Heart right ventricle (tissue), 16 donors: ENCODE measurements around the gene DHRS13. TPM values are rescaled to one million over a fixed set of nuclear protein-coding genes. Genes with fewer than 3 reads are reported as not detected.

ENCODE experiments used
- ATAC-seq, 8 donors: fragments of 200-7000 bp; cut with Tn5 transposase; one replicate each; pipeline ENCODE4 v1.9.1; 2020; ENCODE audit warnings: mild to moderate bottlenecking in 8 of 8, moderate library complexity in 8 of 8, moderate number of reproducible peaks in 1 of 8
- DNase-seq, 2 donors: peaks; one replicate each; pipeline ENCODE4 v3.0.0-alpha.2; 2020
- H3K27ac ChIP-seq, 10 donors: fragments of 200-600 bp; sonication (generic) in 2 of 10; one replicate each; pipeline versions ENCODE4 v1.5.0 to v1.8.0; 2020 to 2022; ENCODE audit warnings: mild to moderate bottlenecking in 3 of 10
- H3K27me3 ChIP-seq, 7 donors: fragments of 200-600 bp; one replicate each; pipeline ENCODE4 v1.8.0; 2021 to 2022; ENCODE audit warnings: mild to moderate bottlenecking in 2 of 7
- H3K36me3 ChIP-seq, 9 donors: fragments of 200-600 bp; sonication (generic) in 1 of 9; one replicate each; pipeline versions ENCODE4 v1.5.0 to v1.8.0; 2020 to 2022; ENCODE audit warnings: mild to moderate bottlenecking in 2 of 9
- H3K4me1 ChIP-seq, 9 donors: fragments of 200-600 bp; sonication (generic) in 1 of 9; one replicate each; pipeline versions ENCODE4 v1.5.0 to v1.8.0; 2020 to 2022; ENCODE audit warnings: mild to moderate bottlenecking in 4 of 9
- H3K4me3 ChIP-seq, 10 donors: fragments of 200-600 bp; sonication (generic) in 2 of 10; one replicate each; pipeline versions ENCODE4 v1.5.0 to v1.8.0; 2020 to 2022; ENCODE audit warnings: mild to moderate bottlenecking in 7 of 10, moderate library complexity in 2 of 10
- H3K9me3 ChIP-seq, 11 donors: fragments of 200-600 bp in 10 of 11; sonication (generic) in 2 of 11; one replicate each; pipeline versions ENCODE4 v1.5.0 to v1.8.0; 2013 to 2022; ENCODE audit warnings: mild to moderate bottlenecking in 2 of 11, control low read depth in 1 of 11, moderate library complexity in 1 of 11
- CTCF ChIP-seq, 9 donors: fragments of 200-600 bp; sonication (generic) in 2 of 9; IDR thresholded peaks; one replicate each; pipeline versions ENCODE4 v1.5.0 to v1.8.0; 2021 to 2022; ENCODE audit warnings: antibody characterized with exemption in 9 of 9, mild to moderate bottlenecking in 5 of 9, moderate library complexity in 1 of 9
- WGBS, 2 donors: extraction: QIAGEN DNeasy Blood & Tissue Kit; methylation state at CpG; one replicate each; pipeline ENCODE4 v1.1.7; 2013; ENCODE audit warnings: inconsistent platforms in 1 of 2; 5-methylcytosine and 5-hydroxymethylcytosine counted together
- intact Hi-C, 10 donors: fragments of 100-400 bp; cut with DNase I; formaldehyde crosslinking; loops; one replicate each; pipeline versions ENCODE4 v1.11.1 to v1.14.2; 2022
- polyA plus RNA-seq, 2 donors: library from polyadenylated mRNA; stranded (reverse); fragments of 200-250 nt; gene quantifications; one replicate each; pipeline ENCODE4 v1.2.3, GENCODE V29; 2013
- total RNA-seq, 10 donors: library from RNA; stranded (reverse); fragmentation: NEBNext Ultra II Directional in 3 of 10; extraction: Animal tissue kit (Norgen Biotek cat#: 25700) in 3 of 10; gene quantifications; one replicate each; pipeline versions ENCODE4 v1.2.1 to v1.2.4, GENCODE V29; 2021 to 2023
- donor health status: Arrhythmogenic right ventricular cardiomyopathy.
- donor health status: ischemic (EF 13 %, LVEDD 7.1; RV severe dilation, severe dysfunction).
- donor health status: healthy with polysubstance abuse.
- donor health status: DM: no; HTN: yes; CAD: no.
- donor health status: DM: no; HTN: no; CAD: no.
- donor health status: ischemic (EF 25% LVEDD 6.9; RV normal size, moderate dysfunction).
- donor health status: ischemic (EF 25% LVEDD 5.7; RV mildly dilated, moderate dysfunction).
- donor health status: healthy.
- donor health status: DM: yes; HTN: yes; CAD: no.
- donor health status: Ischemic cardiomyopathy.
- donor health status: ischemic (EF 35%, LVEDD 5.7; RV mildly dilated, moderate dysfunction).
- donor health status: nonischemic (EF 11% LVEDD 7.7; RV severe dilation, severe dysfunction).
- donor health status: DM: yes; HTN: yes; CAD: no.
- donor health status: PGD.
- donor health status: ischemic (EF 29% LVEDD 5.4; RV normal size, mild dysfunction).
- donor health status: nonischemic (EF 23%, LVEDD 6.1; RV moderate dilation, normal function).

The DHRS13 gene
- total and polyA plus RNA-seq, 12 donors, result 1.1 to 5.6 (median 2.6) TPM

- TF ChIP-seq CTCF (IDR thresholded peaks at IDR 0.05), result no peak
- Histone ChIP-seq H3K9me3 (no peaks in the 10 kb centered on the region), H3K27me3 (no peaks in the 10 kb centered on the region), H3K4me3 (no peak overlapping the region), H3K27ac (no peak overlapping the region), H3K36me3 (peaks cover 0 to 59% (median 27%) of the 10 kb centered on the region in 9 donors), H3K4me1 (no peaks in the 10 kb centered on the region)
- intact Hi-C loops, result loop anchor here in 1 of 10 donors (10.0 kb wide), 1 partner anchor 97 kb away; no protein-coding TSS in a partner anchor
- DNase-seq (no peak), ATAC-seq (no peak)
- WGBS, 2 donors, result 68 to 73% methylated on average over 8 of the region's 8 CpGs
Observed at GRCh38 chr17:28861393-28862203, 41.3 kb downstream of the DHRS13 start.

- Histone ChIP-seq H3K4me1 (peaks cover 3 to 9% (median 5%) of the 10 kb centered on the region in 9 donors), H3K9me3 (no peaks in the 10 kb centered on the region), H3K36me3 (peaks cover 0 to 65% (median 27%) of the 10 kb centered on the region in 9 donors), H3K27me3 (no peaks in the 10 kb centered on the region), H3K27ac (no peak overlapping the region), H3K4me3 (no peak overlapping the region)
- no peak for ATAC-seq
- WGBS, 2 donors, result 90 to 92% methylated on average over 4 of the region's 4 CpGs
- no peak for DNase-seq
- intact Hi-C loops, result loop anchor here in 1 of 10 donors (10.0 kb wide), 1 partner anchor 96 kb away; no protein-coding TSS in a partner anchor
- TF ChIP-seq CTCF (IDR thresholded peaks at IDR 0.05), result no peak
Observed at GRCh38 chr17:28860363-28860808, 42.5 kb downstream of the DHRS13 start.

GRCh38 chr17:28858801-28859355 is 44.0 kb downstream of the DHRS13 start:
- no peak for TF ChIP-seq CTCF (IDR thresholded peaks at IDR 0.05)
- Histone ChIP-seq H3K9me3 (no peaks in the 10 kb centered on the region), H3K36me3 (peaks cover 0 to 65% (median 27%) of the 10 kb centered on the region in 9 donors), H3K27me3 (no peaks in the 10 kb centered on the region), H3K27ac (no peak overlapping the region), H3K4me1 (peaks cover 5 to 16% (median 12%) of the 10 kb centered on the region in 9 donors), H3K4me3 (no peak overlapping the region)
- 44 to 49% methylated on average over 2 of the region's 2 CpGs for WGBS, 2 donors
- intact Hi-C loops, result loop anchor here in 4 of 10 donors (5.0 to 10.0 kb wide), 3 partner anchors 38 to 94 kb away; partner anchors contain the start of genes FLOT2 (in 2 of the 4) and DHRS13 (in 1 of the 4)
- DNase-seq, result no peak
- no peak for ATAC-seq
